ENCODE data around the gene TRIM71. TPM values are rescaled to one million over a fixed set of nuclear protein-coding genes. Genes with fewer than 3 reads are reported as not detected.

Gene TRIM71
- polyA plus RNA-seq, 2 donors: not detected

DNA sequence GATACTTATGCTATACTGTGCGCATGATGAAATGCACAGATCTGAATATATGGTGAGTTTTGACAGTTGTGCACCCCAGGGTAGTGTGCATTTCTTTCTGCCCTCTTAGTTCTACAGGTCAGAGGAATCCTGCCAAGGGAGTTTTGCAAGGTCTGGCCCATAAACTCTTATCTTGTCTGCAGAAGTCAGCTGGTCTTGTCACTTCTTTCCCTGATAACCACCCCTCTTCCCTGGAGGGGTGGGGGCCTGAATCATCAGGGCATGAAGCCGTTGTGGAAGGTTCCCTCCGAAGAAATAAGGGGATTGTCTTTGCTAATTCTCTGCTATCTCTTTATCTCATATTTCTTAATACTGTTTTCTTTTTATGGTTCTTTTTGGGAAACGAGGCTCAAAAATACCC, 30.4 kb downstream of the TRIM71 start:
- 59 to 62% methylated on average over 4 of the region's 4 CpGs for WGBS, 2 donors
- no peak overlapping the region for H3K4me3 ChIP-seq (ENCODE audit: low read depth in 1 of 2, low read length in 2 of 2)
- no peaks in the 10 kb centered on the region for H3K36me3 ChIP-seq (ENCODE audit: control insufficient read depth in 2 of 2, insufficient read depth in 2 of 2, low read length in 1 of 2)
- no peaks in the 10 kb centered on the region for H3K9me3 ChIP-seq (ENCODE audit: control insufficient read depth in 2 of 2, insufficient read depth in 1 of 2, low read depth in 1 of 2, low read length in 1 of 2)
- no peak overlapping the region for H3K27ac ChIP-seq (ENCODE audit: low read depth in 2 of 2, low read length in 1 of 2)
- H3K27me3 ChIP-seq (ENCODE audit: control insufficient read depth in 1 of 2, insufficient read depth in 2 of 2, low read length in 2 of 2): no peaks in the 10 kb centered on the region
- no peaks in the 10 kb centered on the region for H3K4me1 ChIP-seq (ENCODE audit: control insufficient read depth in 2 of 2, insufficient read depth in 2 of 2, low read length in 1 of 2)

DNA sequence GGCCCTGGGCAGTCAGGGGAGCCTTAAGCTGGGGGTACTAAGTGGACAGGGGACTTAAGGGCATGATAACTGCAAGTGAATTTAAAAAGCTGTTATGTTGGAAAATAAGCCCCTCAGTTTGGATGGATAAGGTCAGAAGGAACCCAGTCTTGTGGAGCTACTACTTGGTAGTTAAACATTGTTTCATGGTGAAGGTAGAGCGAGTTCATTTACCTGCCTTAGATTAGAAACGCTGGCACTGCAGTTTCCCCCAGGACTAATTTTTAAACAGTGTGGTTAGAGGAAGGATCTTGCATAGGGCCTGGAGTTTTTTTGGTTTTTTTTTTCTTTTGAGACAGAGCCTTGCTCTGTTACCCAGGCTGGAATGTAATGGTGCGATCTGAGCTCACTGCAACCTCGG, 31.2 kb downstream of the TRIM71 start:
- Histone ChIP-seq H3K36me3 (ENCODE audit: control insufficient read depth in 2 of 2, insufficient read depth in 2 of 2, low read length in 1 of 2) (no peaks in the 10 kb centered on the region), H3K27me3 (ENCODE audit: control insufficient read depth in 1 of 2, insufficient read depth in 2 of 2, low read length in 2 of 2) (no peaks in the 10 kb centered on the region), H3K27ac (ENCODE audit: low read depth in 2 of 2, low read length in 1 of 2) (no peak overlapping the region), H3K4me1 (ENCODE audit: control insufficient read depth in 2 of 2, insufficient read depth in 2 of 2, low read length in 1 of 2) (no peaks in the 10 kb centered on the region), H3K9me3 (ENCODE audit: control insufficient read depth in 2 of 2, insufficient read depth in 1 of 2, low read depth in 1 of 2, low read length in 1 of 2) (no peaks in the 10 kb centered on the region), H3K4me3 (ENCODE audit: low read depth in 1 of 2, low read length in 2 of 2) (no peak overlapping the region)
- 85 to 92% methylated on average over 4 of the region's 4 CpGs for WGBS, 2 donors

DNA sequence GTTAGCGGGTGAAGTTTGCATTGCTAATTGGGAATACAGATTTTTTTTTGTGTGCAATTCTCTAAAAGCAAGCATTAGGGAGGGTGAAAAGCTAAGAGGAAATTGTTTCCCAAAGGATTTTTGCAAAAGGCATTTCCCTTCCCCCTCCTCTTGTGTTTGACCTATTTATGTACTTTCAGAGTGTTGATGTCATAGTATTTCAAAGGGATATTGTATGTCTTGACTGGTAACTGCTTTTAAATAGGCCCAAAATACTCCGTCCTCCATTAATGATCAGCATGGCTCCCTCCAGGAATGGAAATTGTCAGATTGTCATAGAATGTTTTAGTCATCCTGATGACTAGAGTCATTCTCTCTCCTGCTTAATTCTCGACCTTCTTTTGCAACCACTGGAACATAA, 32.4 kb downstream of the TRIM71 start:
- no peak overlapping the region for H3K27ac ChIP-seq (ENCODE audit: low read depth in 2 of 2, low read length in 1 of 2)
- H3K4me3 ChIP-seq (ENCODE audit: low read depth in 1 of 2, low read length in 2 of 2): no peak overlapping the region
- H3K4me1 ChIP-seq (ENCODE audit: control insufficient read depth in 2 of 2, insufficient read depth in 2 of 2, low read length in 1 of 2): no peaks in the 10 kb centered on the region
- H3K27me3 ChIP-seq (ENCODE audit: control insufficient read depth in 1 of 2, insufficient read depth in 2 of 2, low read length in 2 of 2): no peaks in the 10 kb centered on the region
- 67 to 73% methylated on average over 3 of the region's 3 CpGs for WGBS, 2 donors
- no peaks in the 10 kb centered on the region for H3K36me3 ChIP-seq (ENCODE audit: control insufficient read depth in 2 of 2, insufficient read depth in 2 of 2, low read length in 1 of 2)
- no peaks in the 10 kb centered on the region for H3K9me3 ChIP-seq (ENCODE audit: control insufficient read depth in 2 of 2, insufficient read depth in 1 of 2, low read depth in 1 of 2, low read length in 1 of 2)

DNA sequence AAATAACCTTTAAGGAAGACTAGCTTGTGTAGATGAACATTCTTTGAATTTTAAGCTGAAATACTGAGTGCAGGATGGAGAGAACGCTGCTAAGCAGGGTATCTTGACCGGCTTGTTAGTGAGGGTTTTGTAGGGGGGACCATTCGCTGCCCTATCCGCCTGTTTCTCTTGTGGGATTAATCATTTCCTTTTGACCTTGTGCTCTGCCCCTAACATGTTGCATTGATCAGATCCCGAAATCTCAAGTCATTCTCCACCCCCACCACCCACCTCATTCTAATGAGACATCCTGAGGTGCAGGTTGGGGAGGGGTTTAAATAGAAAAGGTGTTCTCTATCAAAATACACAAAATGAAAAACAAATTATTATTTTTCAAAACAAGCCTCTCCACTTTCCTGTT, 32.8 kb downstream of the TRIM71 start:
- 72 to 83% methylated on average over 5 of the region's 5 CpGs for WGBS, 2 donors
- Histone ChIP-seq H3K9me3 (ENCODE audit: control insufficient read depth in 2 of 2, insufficient read depth in 1 of 2, low read depth in 1 of 2, low read length in 1 of 2) (no peaks in the 10 kb centered on the region), H3K27me3 (ENCODE audit: control insufficient read depth in 1 of 2, insufficient read depth in 2 of 2, low read length in 2 of 2) (no peaks in the 10 kb centered on the region), H3K27ac (ENCODE audit: low read depth in 2 of 2, low read length in 1 of 2) (no peak overlapping the region), H3K4me3 (ENCODE audit: low read depth in 1 of 2, low read length in 2 of 2) (no peak overlapping the region), H3K4me1 (ENCODE audit: control insufficient read depth in 2 of 2, insufficient read depth in 2 of 2, low read length in 1 of 2) (no peaks in the 10 kb centered on the region), H3K36me3 (ENCODE audit: control insufficient read depth in 2 of 2, insufficient read depth in 2 of 2, low read length in 1 of 2) (no peaks in the 10 kb centered on the region)

DNA sequence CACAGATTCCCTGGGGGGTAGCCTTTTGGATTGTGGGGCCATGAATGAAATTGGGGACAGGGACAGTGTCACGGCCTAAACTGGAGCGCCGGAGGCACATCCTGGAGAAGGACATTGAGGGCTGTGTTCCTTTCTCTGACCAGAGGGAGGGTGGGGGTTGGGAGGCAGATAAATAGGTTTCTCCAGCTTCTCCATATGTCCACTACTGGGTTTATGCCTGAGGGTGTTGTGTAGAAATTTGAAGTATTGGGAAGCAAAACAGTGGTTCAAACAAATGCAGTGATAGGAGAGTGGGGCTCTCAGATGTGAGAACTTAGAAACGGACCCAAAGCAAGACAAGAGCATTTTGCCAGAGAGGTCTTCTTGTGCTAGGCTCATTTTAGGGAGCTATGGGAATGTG, 34.3 kb downstream of the TRIM71 start:
- Histone ChIP-seq H3K9me3 (ENCODE audit: control insufficient read depth in 2 of 2, insufficient read depth in 1 of 2, low read depth in 1 of 2, low read length in 1 of 2) (no peaks in the 10 kb centered on the region), H3K27ac (ENCODE audit: low read depth in 2 of 2, low read length in 1 of 2) (no peak overlapping the region), H3K4me1 (ENCODE audit: control insufficient read depth in 2 of 2, insufficient read depth in 2 of 2, low read length in 1 of 2) (peaks cover 0 to 3% of the 10 kb centered on the region in 2 donors), H3K4me3 (ENCODE audit: low read depth in 1 of 2, low read length in 2 of 2) (no peak overlapping the region), H3K27me3 (ENCODE audit: control insufficient read depth in 1 of 2, insufficient read depth in 2 of 2, low read length in 2 of 2) (no peaks in the 10 kb centered on the region), H3K36me3 (ENCODE audit: control insufficient read depth in 2 of 2, insufficient read depth in 2 of 2, low read length in 1 of 2) (no peaks in the 10 kb centered on the region)
- 90 to 91% methylated on average over 4 of the region's 4 CpGs for WGBS, 2 donors

DNA sequence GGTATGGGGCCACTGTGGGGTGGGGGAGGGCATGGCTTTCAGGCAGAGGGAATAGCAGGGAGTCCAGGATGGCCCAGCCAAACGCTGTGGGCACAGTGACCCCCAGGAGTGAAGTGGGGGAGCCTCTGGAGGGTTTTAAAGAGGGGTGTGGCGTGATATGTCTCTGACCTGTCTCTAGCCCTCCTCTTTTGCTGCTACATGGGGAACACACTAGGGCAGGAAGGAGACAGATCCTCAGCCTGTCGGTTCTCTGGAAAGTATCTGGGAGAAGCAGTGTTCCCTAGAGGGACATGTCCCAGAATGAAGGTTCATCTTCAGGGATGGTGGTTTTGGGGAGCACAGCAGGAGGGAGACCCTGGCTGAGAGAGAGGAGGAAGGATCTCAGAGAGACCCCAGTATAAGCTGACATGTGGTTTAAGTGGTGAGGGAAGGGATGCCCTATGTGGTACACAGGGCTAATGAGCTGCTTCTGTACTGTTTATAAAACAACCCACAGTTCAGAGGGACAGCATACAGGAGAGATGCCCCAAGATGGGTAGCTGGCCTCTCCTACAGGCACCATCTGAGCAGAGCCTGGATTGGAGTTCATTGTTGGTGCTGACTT, 37.7 kb downstream of the TRIM71 start:
- Histone ChIP-seq H3K4me3 (ENCODE audit: low read depth in 1 of 2, low read length in 2 of 2) (no peak overlapping the region), H3K27ac (ENCODE audit: low read depth in 2 of 2, low read length in 1 of 2) (no peak overlapping the region), H3K27me3 (ENCODE audit: control insufficient read depth in 1 of 2, insufficient read depth in 2 of 2, low read length in 2 of 2) (no peaks in the 10 kb centered on the region), H3K36me3 (ENCODE audit: control insufficient read depth in 2 of 2, insufficient read depth in 2 of 2, low read length in 1 of 2) (no peaks in the 10 kb centered on the region), H3K4me1 (ENCODE audit: control insufficient read depth in 2 of 2, insufficient read depth in 2 of 2, low read length in 1 of 2) (peaks cover 0 to 3% of the 10 kb centered on the region in 2 donors), H3K9me3 (ENCODE audit: control insufficient read depth in 2 of 2, insufficient read depth in 1 of 2, low read depth in 1 of 2, low read length in 1 of 2) (no peaks in the 10 kb centered on the region)
- 79 to 84% methylated on average over 3 of the region's 3 CpGs for WGBS, 2 donors

DNA sequence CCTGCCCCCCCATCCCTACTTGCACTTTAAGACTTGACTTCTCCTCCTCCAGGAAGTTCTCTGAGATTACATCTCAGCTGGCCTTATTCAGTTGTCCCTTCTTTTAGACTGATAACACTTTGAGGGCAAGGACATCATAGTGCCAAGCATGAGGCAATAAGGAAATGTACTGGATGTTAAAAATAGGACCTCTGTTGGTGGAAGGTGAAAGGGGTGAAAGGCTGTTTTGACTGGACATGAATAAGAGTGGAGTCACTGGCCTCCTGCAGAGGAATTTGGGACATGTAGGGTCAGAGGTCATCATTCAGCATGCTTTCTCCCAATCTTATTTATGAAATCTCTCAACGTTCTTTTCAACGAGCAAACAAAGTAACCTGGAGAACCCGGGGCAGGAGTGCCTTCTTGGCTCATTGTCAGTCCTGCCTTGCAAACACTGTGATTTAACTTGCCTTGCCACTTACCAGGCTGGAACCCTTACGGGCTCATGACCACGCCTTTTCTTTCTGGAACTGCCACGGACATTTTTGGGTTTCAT, 38.6 kb downstream of the TRIM71 start:
- Histone ChIP-seq H3K4me1 (ENCODE audit: control insufficient read depth in 2 of 2, insufficient read depth in 2 of 2, low read length in 1 of 2) (peaks cover 0 to 3% of the 10 kb centered on the region in 2 donors), H3K4me3 (ENCODE audit: low read depth in 1 of 2, low read length in 2 of 2) (no peak overlapping the region), H3K9me3 (ENCODE audit: control insufficient read depth in 2 of 2, insufficient read depth in 1 of 2, low read depth in 1 of 2, low read length in 1 of 2) (no peaks in the 10 kb centered on the region), H3K36me3 (ENCODE audit: control insufficient read depth in 2 of 2, insufficient read depth in 2 of 2, low read length in 1 of 2) (no peaks in the 10 kb centered on the region), H3K27me3 (ENCODE audit: control insufficient read depth in 1 of 2, insufficient read depth in 2 of 2, low read length in 2 of 2) (no peaks in the 10 kb centered on the region), H3K27ac (ENCODE audit: low read depth in 2 of 2, low read length in 1 of 2) (no peak overlapping the region)
- WGBS, 2 donors: 38 to 47% methylated on average over 6 of the region's 6 CpGs

DNA sequence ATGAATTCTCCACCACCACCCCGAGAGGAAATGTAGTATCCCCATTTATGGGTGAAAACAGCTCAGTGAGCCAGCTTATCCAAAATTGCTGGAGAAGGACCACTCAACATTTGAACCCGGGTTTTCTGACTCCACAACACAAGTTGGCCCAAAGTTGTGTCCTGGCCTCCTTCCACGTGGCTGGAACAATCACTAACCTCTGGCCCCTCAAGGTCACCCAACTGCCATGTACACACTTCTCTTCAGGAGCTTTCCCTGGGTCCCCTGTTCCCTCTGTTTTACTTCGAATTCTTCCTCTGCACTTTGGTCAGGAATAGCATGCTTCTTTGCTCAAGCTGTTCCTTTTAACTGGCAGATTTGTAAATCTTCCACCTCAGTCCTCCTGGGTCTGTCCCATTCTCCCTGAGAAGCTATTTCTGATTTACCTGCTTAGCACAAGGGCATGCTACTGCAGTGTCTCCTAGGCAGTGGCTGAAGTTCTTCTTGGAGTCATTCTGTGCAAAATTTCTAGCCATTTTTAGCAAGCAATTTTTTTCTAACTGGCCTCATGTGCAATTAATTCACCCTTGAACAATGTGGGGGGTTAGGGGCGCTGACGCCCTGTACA, 39.2 kb downstream of the TRIM71 start:
- H3K9me3 ChIP-seq (ENCODE audit: control insufficient read depth in 2 of 2, insufficient read depth in 1 of 2, low read depth in 1 of 2, low read length in 1 of 2): no peaks in the 10 kb centered on the region
- H3K27ac ChIP-seq (ENCODE audit: low read depth in 2 of 2, low read length in 1 of 2): no peak overlapping the region
- no peaks in the 10 kb centered on the region for H3K27me3 ChIP-seq (ENCODE audit: control insufficient read depth in 1 of 2, insufficient read depth in 2 of 2, low read length in 2 of 2)

DNA sequence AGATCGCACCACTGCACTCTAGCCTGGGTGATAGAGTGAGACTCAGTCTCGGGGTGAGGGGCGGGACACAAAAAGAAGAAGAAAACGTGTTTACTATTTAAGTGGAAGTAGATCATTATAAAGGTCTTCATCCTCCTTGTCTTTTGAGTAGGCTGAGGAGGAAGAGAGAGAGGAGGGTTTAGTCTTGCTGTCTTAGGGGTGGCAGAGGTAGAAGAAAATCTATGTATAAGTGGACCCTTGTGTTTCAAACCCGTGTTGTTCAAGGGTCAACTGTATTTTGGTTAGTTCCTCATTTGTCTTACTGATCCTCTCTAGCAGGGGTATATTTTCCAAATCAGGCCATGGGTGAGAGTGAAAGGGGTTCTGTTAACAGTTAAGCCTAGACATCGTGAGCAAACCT, 40.1 kb downstream of the TRIM71 start:
- Histone ChIP-seq H3K4me3 (ENCODE audit: low read depth in 1 of 2, low read length in 2 of 2) (no peak overlapping the region), H3K27ac (ENCODE audit: low read depth in 2 of 2, low read length in 1 of 2) (no peak overlapping the region), H3K4me1 (ENCODE audit: control insufficient read depth in 2 of 2, insufficient read depth in 2 of 2, low read length in 1 of 2) (peaks cover 0 to 3% of the 10 kb centered on the region in 2 donors), H3K36me3 (ENCODE audit: control insufficient read depth in 2 of 2, insufficient read depth in 2 of 2, low read length in 1 of 2) (no peaks in the 10 kb centered on the region), H3K9me3 (ENCODE audit: control insufficient read depth in 2 of 2, insufficient read depth in 1 of 2, low read depth in 1 of 2, low read length in 1 of 2) (no peaks in the 10 kb centered on the region), H3K27me3 (ENCODE audit: control insufficient read depth in 1 of 2, insufficient read depth in 2 of 2, low read length in 2 of 2) (no peaks in the 10 kb centered on the region)
- WGBS, 2 donors: 86 to 90% methylated on average over 6 of the region's 6 CpGs

More for the DNA sequence above, 39.2 kb downstream of the TRIM71 start:
- Histone ChIP-seq H3K4me1 (ENCODE audit: control insufficient read depth in 2 of 2, insufficient read depth in 2 of 2, low read length in 1 of 2) (peaks cover 0 to 3% of the 10 kb centered on the region in 2 donors), H3K36me3 (ENCODE audit: control insufficient read depth in 2 of 2, insufficient read depth in 2 of 2, low read length in 1 of 2) (no peaks in the 10 kb centered on the region), H3K4me3 (ENCODE audit: low read depth in 1 of 2, low read length in 2 of 2) (no peak overlapping the region)
- 57 to 59% methylated on average over 6 of the region's 6 CpGs for WGBS, 2 donors
